GM18867 (cell line): ENCODE results near the gene IFT122.
"Not testable (repeated sequence)": the region's sequence is repeated elsewhere in the genome, so short reads cannot be mapped to it uniquely, and the experiment has no call there.

Experiments used
- ATAC-seq: cut with Tn5 transposase; IDR thresholded peaks from one replicate; pipeline ENCODE4 v1.9.1; 2021; ENCODE audit warnings: mild to moderate bottlenecking, moderate library complexity; ENCODE audit not compliant: unreplicated experiment

Gene IFT122

DNA sequence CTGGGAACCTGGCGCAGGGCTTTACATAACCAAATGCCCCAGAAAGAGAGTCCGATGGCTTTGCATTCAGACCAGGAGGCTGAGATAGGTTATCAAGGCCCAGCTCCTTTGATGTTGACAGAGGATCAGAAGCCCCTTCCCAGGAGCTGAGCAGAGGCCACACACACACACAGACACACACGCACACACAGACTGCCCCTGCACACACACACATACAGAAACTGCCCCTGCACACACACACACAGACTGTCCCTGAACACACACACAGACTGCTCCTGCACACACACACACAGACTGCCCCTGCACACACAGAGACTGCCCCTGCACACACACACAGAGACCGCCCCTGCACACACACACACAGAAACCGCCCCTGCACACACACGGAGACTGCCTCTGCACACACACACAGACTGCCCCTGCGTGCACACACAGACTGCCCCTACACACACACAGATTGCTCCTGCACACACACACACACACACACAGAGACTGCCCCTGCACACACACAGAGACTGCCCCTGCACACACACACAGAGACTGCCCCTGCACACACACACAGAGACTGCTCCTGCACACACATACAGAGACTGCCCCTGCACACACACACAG is 75.9 kb downstream of the IFT122 start:
- ATAC-seq = not testable (repeated sequence)

GRCh38 chr3:129517516-129517915 is 77.5 kb downstream of the IFT122 start:
- no peak for ATAC-seq

DNA sequence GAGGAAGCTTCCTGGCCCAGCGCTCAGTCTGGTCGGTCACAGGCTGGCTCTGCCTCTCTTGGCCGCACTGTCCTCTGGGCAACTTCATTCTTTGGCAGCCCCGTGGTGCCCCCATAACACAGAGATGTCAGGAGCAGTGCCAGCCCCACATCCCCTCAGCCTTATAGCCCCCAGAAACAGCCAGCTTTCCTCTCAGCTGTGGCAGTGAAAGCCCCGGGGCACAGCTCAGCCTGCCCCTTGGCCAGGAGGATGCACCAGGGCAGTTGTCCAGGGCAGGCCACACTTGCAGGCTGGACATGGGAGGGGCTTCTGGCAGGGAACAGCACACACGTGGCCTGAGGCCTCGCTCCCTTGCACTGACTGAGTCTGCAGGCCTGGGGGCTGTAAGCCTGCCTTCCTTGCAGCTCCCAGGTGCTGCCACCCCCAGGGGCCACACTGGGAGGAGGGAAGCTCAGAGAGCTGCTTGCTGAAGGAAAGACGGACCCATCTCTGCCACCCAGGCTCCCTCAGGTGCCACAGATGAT is 78.1 kb downstream of the IFT122 start:
- no peak for ATAC-seq

GRCh38 chr3:129518581-129518980 is 78.6 kb downstream of the IFT122 start:
- ATAC-seq = no peak

DNA sequence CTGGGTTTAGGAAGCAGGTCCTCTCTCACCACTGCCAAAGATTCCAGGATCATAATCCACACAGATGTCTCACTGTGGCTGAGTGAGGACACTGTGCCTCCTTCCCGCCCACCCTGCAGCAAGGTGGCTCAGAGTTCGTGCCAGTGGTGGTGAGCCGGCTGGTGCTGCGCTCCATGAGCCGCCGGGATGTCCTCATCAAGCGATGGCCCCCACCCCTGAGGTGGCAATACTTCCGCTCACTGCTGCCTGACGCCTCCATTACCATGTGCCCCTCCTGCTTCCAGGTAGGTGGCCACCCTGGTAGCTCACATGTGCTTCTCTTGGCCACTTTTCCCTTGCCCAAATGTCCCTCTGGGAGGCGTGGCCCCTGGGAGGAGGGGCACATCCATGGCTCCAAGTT is 79.4 kb downstream of the IFT122 start:
- no peak for ATAC-seq

DNA sequence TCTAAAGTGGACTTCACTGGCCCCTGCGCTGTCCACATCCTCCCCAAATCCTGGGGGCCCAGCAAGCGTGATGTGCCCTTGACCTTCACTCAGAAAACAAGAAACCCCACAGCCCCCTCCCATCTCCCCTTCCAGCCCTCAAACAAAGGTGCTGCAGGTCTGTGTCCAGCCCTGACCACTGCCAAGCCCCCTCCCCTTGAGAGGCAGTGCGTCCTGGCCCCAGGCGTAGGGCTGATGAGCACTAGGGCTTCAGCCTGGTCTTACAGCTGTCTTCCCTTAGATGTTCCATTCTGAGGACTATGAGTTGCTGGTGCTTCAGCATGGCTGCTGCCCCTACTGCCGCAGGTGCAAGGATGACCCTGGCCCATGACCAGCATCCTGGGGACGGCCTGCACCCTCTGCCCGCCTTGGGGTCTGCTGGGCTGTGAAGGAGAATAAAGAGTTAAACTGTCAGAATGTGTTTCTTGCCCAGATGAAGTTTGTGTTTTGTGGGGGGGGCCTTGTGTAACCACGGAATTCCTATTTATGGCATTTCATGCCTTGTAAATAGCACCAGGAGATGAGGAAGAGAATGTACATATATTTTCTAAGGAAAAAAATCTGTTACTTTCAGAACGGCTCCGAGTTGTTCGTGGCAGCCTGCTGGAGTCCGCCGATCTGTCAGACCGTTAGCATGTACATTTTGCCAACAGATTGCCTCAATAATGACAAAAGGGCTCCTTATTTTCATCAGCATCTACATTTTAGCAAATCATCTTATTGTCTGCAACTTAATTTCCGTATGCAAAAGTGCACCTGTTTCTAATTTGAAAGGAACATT is 80.1 kb downstream of the IFT122 start:
- no peak for ATAC-seq

DNA sequence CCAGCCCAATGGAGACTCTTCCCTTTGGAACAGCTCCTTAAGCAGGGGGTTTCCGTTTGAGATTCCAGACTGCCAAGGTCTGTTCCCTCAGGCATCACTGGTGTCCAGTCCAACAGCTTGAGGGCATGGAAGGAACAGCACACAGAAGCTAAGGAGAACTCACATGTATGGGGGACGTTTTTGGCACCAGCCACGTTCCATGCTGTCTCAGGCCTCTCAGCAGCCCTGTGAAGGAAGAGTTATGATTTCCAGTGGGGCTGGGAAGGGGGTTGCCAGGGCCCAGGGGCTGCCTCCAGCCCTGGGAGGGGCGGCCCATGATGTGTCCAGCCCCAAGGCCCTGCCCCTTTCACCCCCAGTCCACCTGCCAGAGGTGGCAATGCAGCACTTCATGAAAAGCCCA is 80.9 kb downstream of the IFT122 start:
- no peak for ATAC-seq

DNA sequence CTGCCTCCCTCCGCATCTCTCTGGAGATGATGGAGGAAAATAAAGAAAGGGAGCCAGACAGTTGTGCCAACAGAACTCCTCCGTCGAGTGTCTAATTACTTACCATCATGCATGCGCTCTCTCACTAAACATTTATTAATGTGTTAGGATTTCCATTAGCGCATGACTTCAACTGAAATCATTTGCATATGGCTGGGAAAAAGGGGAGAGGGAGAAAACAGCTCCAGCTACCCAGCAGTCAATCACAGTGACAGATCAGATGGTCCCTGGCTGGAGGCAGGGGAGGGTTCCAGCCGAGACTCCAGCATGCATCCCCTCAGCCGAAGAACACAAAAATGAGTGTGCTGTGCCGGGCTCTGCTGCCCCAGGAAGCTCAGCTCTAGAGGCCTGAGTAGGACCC is 81.6 kb downstream of the IFT122 start:
- ATAC-seq = no peak

DNA sequence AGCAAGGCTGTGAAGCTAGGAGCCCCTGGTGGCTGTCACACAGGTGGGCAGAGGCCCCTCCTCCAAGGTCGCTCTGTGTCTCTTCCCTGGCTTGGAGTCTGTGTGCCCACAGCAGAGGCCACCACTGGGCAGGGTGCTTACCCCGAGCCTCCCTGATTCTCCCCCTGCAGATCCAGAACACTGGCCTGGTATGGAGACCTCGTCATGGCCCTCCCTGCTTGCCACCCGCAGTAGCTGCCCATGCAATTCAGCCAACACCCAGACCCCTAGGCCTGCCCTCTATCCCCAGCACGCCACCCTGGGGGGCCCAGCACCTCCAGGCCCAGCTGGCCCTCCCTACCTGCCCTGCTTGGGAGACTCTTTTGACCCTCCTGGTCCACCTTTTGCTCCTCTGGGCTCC is 82.9 kb downstream of the IFT122 start:
- ATAC-seq = no peak

- ATAC-seq = no peak
These were observed 84.1 kb downstream of the IFT122 start for GRCh38 chr3:129524081-129524480.

- no peak for ATAC-seq
These were observed 85.4 kb downstream of the IFT122 start for GRCh38 chr3:129525341-129525968.

DNA sequence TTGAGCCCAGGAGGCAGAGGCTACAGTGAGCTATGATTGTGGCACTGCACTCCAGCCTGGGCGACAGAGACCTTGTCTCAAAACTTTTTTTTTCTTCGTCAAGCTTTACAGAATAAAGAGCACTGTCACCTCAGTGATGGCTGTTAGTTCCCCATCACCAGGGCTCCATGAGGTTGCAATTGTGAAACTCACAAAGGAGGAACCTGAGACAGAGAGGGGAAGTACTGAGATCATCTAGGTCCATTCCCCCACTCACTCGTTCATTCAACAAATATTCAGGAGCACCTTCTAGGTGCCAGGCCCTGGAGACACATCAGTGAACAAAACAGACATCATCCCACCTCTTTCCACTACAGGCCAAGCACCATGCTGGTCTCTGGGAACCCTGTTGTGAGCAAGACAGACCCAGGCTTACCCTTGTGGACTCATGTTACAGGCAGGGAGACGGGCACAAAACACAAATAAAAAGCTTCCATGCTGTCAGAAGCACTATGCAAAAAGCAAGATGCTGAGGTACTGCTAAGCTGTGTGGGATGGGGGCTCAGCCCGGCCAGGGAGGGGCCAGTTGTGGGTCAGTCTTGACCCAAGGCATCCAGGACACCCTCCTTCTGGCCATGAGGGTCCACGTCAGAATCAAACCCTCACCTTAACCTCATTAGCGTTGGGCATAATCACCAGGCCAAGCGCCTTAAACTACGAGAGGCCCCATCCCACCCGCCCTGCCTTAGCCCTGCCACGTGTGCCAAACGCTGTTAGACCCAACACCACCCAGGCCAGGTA is 86.3 kb downstream of the IFT122 start:
- ATAC-seq = peak; percentile 91

GRCh38 chr3:129527262-129527661 is 87.2 kb downstream of the IFT122 start:
- no peak for ATAC-seq

GRCh38 chr3:129528589-129529100 is 88.6 kb downstream of the IFT122 start, which contains the start of gene RHO:
TSS of gene RHO (plus strand) at chr3:129528639. CDS start at chr3:129528734, 95 bp downstream.
- ATAC-seq = no peak

GRCh38 chr3:129529436-129530210 is 89.6 kb downstream of the IFT122 start:
- ATAC-seq = no peak

GRCh38 chr3:129530251-129530791 is 90.3 kb downstream of the IFT122 start:
- ATAC-seq = no peak

- ATAC-seq = no peak
These were observed 90.8 kb downstream of the IFT122 start for GRCh38 chr3:129530821-129531220.

DNA sequence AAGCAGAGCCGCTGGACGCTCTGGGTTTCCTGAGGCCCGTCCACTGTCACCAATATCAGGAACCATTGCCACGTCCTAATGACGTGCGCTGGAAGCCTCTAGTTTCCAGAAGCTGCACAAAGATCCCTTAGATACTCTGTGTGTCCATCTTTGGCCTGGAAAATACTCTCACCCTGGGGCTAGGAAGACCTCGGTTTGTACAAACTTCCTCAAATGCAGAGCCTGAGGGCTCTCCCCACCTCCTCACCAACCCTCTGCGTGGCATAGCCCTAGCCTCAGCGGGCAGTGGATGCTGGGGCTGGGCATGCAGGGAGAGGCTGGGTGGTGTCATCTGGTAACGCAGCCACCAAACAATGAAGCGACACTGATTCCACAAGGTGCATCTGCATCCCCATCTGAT is 91.7 kb downstream of the IFT122 start:
- ATAC-seq = no peak

- no peak for ATAC-seq
These were observed 92.2 kb downstream of the IFT122 start for GRCh38 chr3:129532261-129532660.

GRCh38 chr3:129533406-129533805 is 93.4 kb downstream of the IFT122 start:
- no peak for ATAC-seq
